Measurements from ENCODE around the gene SMIM35. TPM values are rescaled to one million over a fixed set of nuclear protein-coding genes. Genes with fewer than 3 reads are reported as not detected.

Gene SMIM35
- polyA plus RNA-seq (2012; rRNA removed) = not detected in 2 replicates
- polyA plus RNA-seq (2012; cell fraction: cytosol; rRNA removed) = not detected in 2 replicates
- polyA plus RNA-seq (2012; cell fraction: nucleus; rRNA removed) = not detected in 2 replicates

GRCh38 chr11:118086913-118087768 is at the start of gene SMIM35:
SMIM35 (minus strand) TSS chr11:118086963; CDS start chr11:118086757, 206 bp downstream.
- CTCF ChIA-PET = interaction anchor here (0.7 to 2.3 kb wide), 3 partner anchors 34 to 263 kb away, joined by 3 to 6 read pairs (median 5); no protein-coding TSS in a partner anchor
- H3K9me3 ChIP-seq = no peaks in the 10 kb centered on the region
- POLR2A ChIA-PET = no interaction called here
- H3K9ac ChIP-seq = no peak within 1 kb of the TSS
- no peaks in the 10 kb centered on the region for H3K4me1 ChIP-seq (ENCODE audit: control insufficient read depth in 1 of 2, insufficient read depth in 2 of 2, low read depth in 1 of 2, low read length in 1 of 2)
- no peak for DNase-seq
- H3F3A ChIP-seq (replicated peaks; ENCODE audit: insufficient read depth) = no peaks in the 10 kb centered on the region
- H3K4me2 ChIP-seq = no peak within 1 kb of the TSS
- no peak within 1 kb of the TSS for H3K27ac ChIP-seq (ENCODE audit: low read depth in 2 of 2, low read length in 1 of 2)
- H2AFZ ChIP-seq (ENCODE audit: low read depth) = no peak within 1 kb of the TSS
- H3K36me3 ChIP-seq (replicated peaks in 1 of 2; ENCODE audit: control insufficient read depth in 1 of 2, insufficient read depth in 2 of 2, low read length in 1 of 2) = no peaks in the 10 kb centered on the region
- H3K9me2 ChIP-seq = no peaks in the 10 kb centered on the region
- WGBS (ENCODE audit: low lambda C conversion rate) = 21% methylated on average over 5 of the region's 5 CpGs
- no peak for TF ChIP-seq TCF12 (IDR thresholded peaks at IDR 0.05)
- TF ChIP-seq MXI1 (IDR thresholded peaks at IDR 0.05; ENCODE audit: low read depth, low read length) = no peak
- TF ChIP-seq SIN3A (IDR thresholded peaks at IDR 0.05; ENCODE audit: borderline replicate concordance, low read depth, low read length) = no peak
- TF ChIP-seq GATA2 (CRISPR knock-in tag; IDR thresholded peaks at IDR 0.05) = no peak
- TF ChIP-seq EP300 (IDR thresholded peaks at IDR 0.05; ENCODE audit: borderline replicate concordance in 1 of 2, low read depth in 1 of 2, low read length in 1 of 2) = no peak
- no peak for TF ChIP-seq PBX3 (IDR thresholded peaks at IDR 0.05)
- no peak for TF ChIP-seq MEF2A (IDR thresholded peaks at IDR 0.05; ENCODE audit: borderline replicate concordance, low read depth)
- TF ChIP-seq USF1 (IDR thresholded peaks at IDR 0.05; ENCODE audit: borderline replicate concordance, low read depth) = no peak
- no peak for TF ChIP-seq EZH2phosphoT487 (IDR thresholded peaks at IDR 0.05; ENCODE audit: borderline replicate concordance, low read depth)
- TF ChIP-seq NFIC (IDR thresholded peaks at IDR 0.05; ENCODE audit: borderline replicate concordance) = no peak
- H3K79me2 ChIP-seq (ENCODE audit: insufficient read depth) = no peaks in the 10 kb centered on the region
- peaks cover 6% of the 10 kb centered on the region; the same call in 1 of the 2 replicates for H3K27me3 ChIP-seq (ENCODE audit: insufficient read depth)
- H4K20me1 ChIP-seq (ENCODE audit: insufficient read depth) = no peaks in the 10 kb centered on the region
- no peak within 1 kb of the TSS for H3K4me3 ChIP-seq (ENCODE audit: low read depth in 2 of 2, low read length in 1 of 2)

- 20% methylated on average over 1 of the region's 2 CpGs for WGBS (ENCODE audit: low lambda C conversion rate)
- ChIA-PET POLR2A (no interaction called here), CTCF (interaction anchor here (1.9 to 15.5 kb wide), 3 partner anchors 20 to 62 kb away, joined by 5 to 246 read pairs (median 10); no protein-coding TSS in a partner anchor)
- no peaks in the 10 kb centered on the region for H4K20me1 ChIP-seq (ENCODE audit: insufficient read depth)
- H3K79me2 ChIP-seq (ENCODE audit: insufficient read depth) = no peaks in the 10 kb centered on the region
- H3K4me1 ChIP-seq (ENCODE audit: control insufficient read depth in 1 of 2, insufficient read depth in 2 of 2, low read depth in 1 of 2, low read length in 1 of 2) = no peaks in the 10 kb centered on the region
- H3K36me3 ChIP-seq (replicated peaks in 1 of 2; ENCODE audit: control insufficient read depth in 1 of 2, insufficient read depth in 2 of 2, low read length in 1 of 2) = no peaks in the 10 kb centered on the region
- no peak for DNase-seq
- no peak overlapping the region for H3K9ac ChIP-seq
- no peak overlapping the region for H2AFZ ChIP-seq (ENCODE audit: low read depth)
- H3K27me3 ChIP-seq (ENCODE audit: insufficient read depth) = peaks cover 40% of the 10 kb centered on the region
- no peak overlapping the region for H3K27ac ChIP-seq (ENCODE audit: low read depth in 2 of 2, low read length in 1 of 2)
- H3K9me2 ChIP-seq = no peaks in the 10 kb centered on the region
- H3K9me3 ChIP-seq = no peaks in the 10 kb centered on the region
- H3F3A ChIP-seq (replicated peaks; ENCODE audit: insufficient read depth) = no peaks in the 10 kb centered on the region
- H3K4me3 ChIP-seq (ENCODE audit: low read depth in 2 of 2, low read length in 1 of 2) = no peak overlapping the region
- H3K4me2 ChIP-seq = no peak overlapping the region
- TF ChIP-seq SIN3A (IDR thresholded peaks at IDR 0.05; ENCODE audit: borderline replicate concordance, low read depth, low read length) (no peak), EZH2phosphoT487 (IDR thresholded peaks at IDR 0.05; ENCODE audit: borderline replicate concordance, low read depth) (no peak), EP300 (IDR thresholded peaks at IDR 0.05; ENCODE audit: borderline replicate concordance in 1 of 2, low read depth in 1 of 2, low read length in 1 of 2) (no peak), ZBTB33 (IDR thresholded peaks at IDR 0.05; ENCODE audit: borderline replicate concordance, low read depth) (no peak), CHD2 (IDR thresholded peaks at IDR 0.05; ENCODE audit: low read length, partially characterized antibody) (no peak), MXI1 (IDR thresholded peaks at IDR 0.05; ENCODE audit: low read depth, low read length) (no peak), RAD21 (IDR thresholded peaks at IDR 0.05; ENCODE audit: low read length) (no peak), RXRA (IDR thresholded peaks at IDR 0.05; ENCODE audit: borderline replicate concordance, low read depth) (no peak), REST (IDR thresholded peaks at IDR 0.05; ENCODE audit: low read depth, low read length) (no peak)
Observed at GRCh38 chr11:118136341-118136740, 49.6 kb upstream of the SMIM35 start.

Data from SK-N-SH (cell line).